Stimulated activated CD4-positive, alpha-beta T cell treated with anti-CD3 and anti-CD28 coated beads, Interleukin-1b, Interleukin-23, amount 100 ng/mL, for 48 hours (primary cell): Measurements from ENCODE around the gene EML2.

ENCODE experiments used
- DNase-seq: peaks from one replicate; pipeline ENCODE4 v3.0.0-alpha.2; 2020

Gene EML2

GRCh38 chr19:45613926-45614725, 25.1 kb downstream of the EML2 start:
- peak; percentile 61 for DNase-seq

GRCh38 chr19:45608948-45609347, 30.2 kb downstream of the EML2 start:
- no peak for DNase-seq

GRCh38 chr19:45607071-45608029, 31.8 kb downstream of the EML2 start:
- peak; percentile 27 for DNase-seq

GRCh38 chr19:45601524-45602374, 37.4 kb downstream of the EML2 start, which contains the start of gene GPR4:
Gene GPR4 (minus strand): TSS chr19:45602212. CDS start chr19:45591866, 10,346 bp downstream.
- no peak for DNase-seq

- no peak for DNase-seq
These were observed 38.1 kb downstream of the EML2 start for GRCh38 chr19:45601115-45601514.

GRCh38 chr19:45600340-45600885, 38.8 kb downstream of the EML2 start:
- DNase-seq, result no peak

- DNase-seq, result no peak
These were observed 39.9 kb downstream of the EML2 start for GRCh38 chr19:45599286-45599685.

- no peak for DNase-seq
These were observed 40.8 kb downstream of the EML2 start for GRCh38 chr19:45598267-45599001.

- DNase-seq, result no peak
These were observed 41.6 kb downstream of the EML2 start for GRCh38 chr19:45597425-45598111.

- DNase-seq, result no peak
These were observed 43.4 kb downstream of the EML2 start for GRCh38 chr19:45595814-45596213.

GRCh38 chr19:45593520-45593919, 45.7 kb downstream of the EML2 start:
- DNase-seq, result no peak

- no peak for DNase-seq
These were observed 46.8 kb downstream of the EML2 start for GRCh38 chr19:45592366-45592765.

GRCh38 chr19:45591638-45592005, 47.6 kb downstream of the EML2 start:
- no peak for DNase-seq

GRCh38 chr19:45591004-45591637, 48.1 kb downstream of the EML2 start:
- DNase-seq, result peak; percentile 50

- no peak for DNase-seq
These were observed 48.7 kb downstream of the EML2 start for GRCh38 chr19:45590300-45591003.

GRCh38 chr19:45589768-45590167, 49.4 kb downstream of the EML2 start:
- DNase-seq, result no peak

- DNase-seq, result no peak
These were observed 51.3 kb downstream of the EML2 start for GRCh38 chr19:45587873-45588272.

- DNase-seq, result no peak
These were observed 54.0 kb downstream of the EML2 start for GRCh38 chr19:45585158-45585577.

- DNase-seq, result peak; percentile 100
These were observed 54.7 kb downstream of the EML2 start, which contains the start of gene OPA3 for GRCh38 chr19:45584332-45585157. Gene OPA3 (minus strand): TSS chr19:45584802. CDS start chr19:45584764, 38 bp downstream.
